NCI-H2227 (cell line): ENCODE data around the gene LACC1.

Source experiments
- DNase-seq: peaks from one replicate; lab custom pipeline; 2025; ENCODE audit not compliant: unreplicated experiment; lab: John Stamatoyannopoulos, UW

Gene LACC1

DNA sequence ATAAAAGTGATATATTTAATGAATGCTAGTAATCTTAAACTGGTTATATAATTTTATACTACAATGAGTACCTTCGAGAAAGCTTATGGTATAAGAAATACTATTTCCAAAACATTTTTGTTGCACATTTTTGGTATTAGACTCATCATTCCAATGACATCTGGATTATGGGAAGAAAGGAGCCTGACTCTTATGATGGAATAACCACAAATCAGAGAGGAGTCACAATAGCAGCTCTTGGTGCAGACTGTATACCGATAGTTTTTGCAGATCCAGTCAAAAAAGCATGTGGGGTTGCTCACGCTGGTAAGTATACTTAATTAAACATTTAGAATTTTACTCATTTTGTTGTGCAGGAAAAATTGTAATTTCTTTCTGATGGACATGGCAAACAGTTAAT lies 3.9 kb downstream of the LACC1 start:
- DNase-seq = no peak

- DNase-seq = no peak
Measured at GRCh38 chr13:43884222-43884621, 4.5 kb downstream of the LACC1 start.

DNA sequence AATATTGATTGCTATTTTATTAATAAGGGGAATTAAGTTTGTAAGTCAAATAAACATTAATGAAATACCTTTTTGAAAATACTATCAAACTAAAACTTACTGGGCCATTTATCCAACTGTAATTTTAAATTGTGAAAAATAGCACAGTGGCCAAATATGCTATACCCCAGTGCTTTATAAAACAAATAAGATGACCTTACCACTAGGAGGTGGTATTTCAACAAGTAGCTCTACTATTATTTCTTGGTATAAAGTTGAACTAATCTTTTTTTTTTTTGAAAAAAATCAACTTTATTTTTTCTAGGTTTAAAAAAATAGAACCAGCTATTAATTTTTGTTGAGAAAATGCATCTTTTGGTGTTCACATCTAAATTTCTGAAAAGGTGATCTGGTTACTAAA lies 14.7 kb downstream of the LACC1 start:
- no peak for DNase-seq

GRCh38 chr13:43895940-43896339 lies 16.2 kb downstream of the LACC1 start:
- no peak for DNase-seq

DNA sequence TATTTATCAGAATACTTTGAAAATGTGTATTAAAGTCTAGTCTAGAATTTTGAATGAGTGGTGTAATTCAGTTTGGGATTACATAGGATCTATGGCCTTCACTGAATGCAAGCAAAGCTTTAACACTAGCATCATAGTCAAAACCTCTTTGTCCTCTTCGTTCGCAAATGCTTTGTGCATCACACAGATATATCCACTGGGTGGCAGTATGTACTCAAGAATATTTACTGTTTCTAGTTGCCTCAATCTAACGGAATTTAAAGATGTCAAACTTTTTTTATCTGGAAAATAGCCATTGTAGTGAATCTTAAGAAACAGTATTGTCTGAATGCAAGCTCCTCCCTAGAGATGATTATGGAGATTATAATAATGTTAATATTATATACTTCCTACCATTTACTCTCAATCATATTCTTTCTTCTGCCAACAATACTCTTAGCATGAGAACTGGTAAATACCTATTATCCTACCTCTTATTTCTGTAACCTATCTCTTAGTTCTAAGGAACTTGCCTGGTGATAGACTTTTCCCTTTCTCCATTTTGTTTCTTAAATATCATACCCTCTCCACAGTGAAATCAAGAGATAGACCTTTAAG lies 25.8 kb downstream of the LACC1 start:
- DNase-seq = peak; percentile 68

GRCh38 chr13:43908156-43909126 lies 28.7 kb downstream of the LACC1 start:
- peak; percentile 49 for DNase-seq

DNA sequence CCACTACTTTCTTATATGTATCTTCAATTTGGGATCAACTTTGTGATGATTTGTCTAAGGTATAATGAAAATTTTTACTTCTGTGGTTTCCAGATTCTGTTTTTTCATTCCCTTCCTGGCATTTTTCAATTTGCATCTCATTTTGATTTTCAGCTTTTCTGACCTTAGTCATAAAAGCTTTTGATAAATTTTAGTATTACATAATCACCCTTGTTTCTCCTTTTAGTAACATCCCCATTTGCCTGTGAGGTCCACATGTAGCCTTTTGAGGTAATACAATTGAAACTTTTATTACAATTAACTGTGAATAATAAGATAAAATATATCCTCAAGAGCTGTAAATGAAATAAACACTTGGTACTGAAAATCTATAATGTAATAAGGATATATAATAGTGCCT lies 31.2 kb downstream of the LACC1 start:
- no peak for DNase-seq

GRCh38 chr13:43911278-43911677 lies 31.6 kb downstream of the LACC1 start:
- no peak for DNase-seq

DNA sequence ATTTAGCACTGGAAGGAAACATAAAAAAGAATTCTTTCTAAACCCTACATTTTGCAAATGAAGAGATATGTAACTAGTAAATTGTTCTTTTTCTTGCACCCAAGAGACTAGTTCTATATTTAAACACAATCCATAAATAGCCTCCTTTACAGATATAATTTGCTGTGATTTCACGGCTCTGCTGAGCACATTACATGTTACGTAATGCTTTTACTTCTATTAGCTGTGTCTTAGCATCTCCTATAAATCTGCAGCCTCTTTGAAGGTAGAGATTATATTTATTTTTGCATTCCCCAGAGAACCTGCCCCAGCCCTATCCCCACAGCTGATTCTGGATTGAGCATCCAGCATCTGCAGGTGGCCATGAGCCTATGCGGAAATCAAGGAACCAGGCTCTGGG lies 32.2 kb downstream of the LACC1 start:
- DNase-seq = peak; percentile 5

- no peak for DNase-seq
Measured at GRCh38 chr13:43915451-43915850, 35.7 kb downstream of the LACC1 start.

- no peak for DNase-seq
Measured at GRCh38 chr13:43916828-43917227, 37.1 kb downstream of the LACC1 start.

- DNase-seq = no peak
Measured at GRCh38 chr13:43918636-43919035, 38.9 kb downstream of the LACC1 start.

DNA sequence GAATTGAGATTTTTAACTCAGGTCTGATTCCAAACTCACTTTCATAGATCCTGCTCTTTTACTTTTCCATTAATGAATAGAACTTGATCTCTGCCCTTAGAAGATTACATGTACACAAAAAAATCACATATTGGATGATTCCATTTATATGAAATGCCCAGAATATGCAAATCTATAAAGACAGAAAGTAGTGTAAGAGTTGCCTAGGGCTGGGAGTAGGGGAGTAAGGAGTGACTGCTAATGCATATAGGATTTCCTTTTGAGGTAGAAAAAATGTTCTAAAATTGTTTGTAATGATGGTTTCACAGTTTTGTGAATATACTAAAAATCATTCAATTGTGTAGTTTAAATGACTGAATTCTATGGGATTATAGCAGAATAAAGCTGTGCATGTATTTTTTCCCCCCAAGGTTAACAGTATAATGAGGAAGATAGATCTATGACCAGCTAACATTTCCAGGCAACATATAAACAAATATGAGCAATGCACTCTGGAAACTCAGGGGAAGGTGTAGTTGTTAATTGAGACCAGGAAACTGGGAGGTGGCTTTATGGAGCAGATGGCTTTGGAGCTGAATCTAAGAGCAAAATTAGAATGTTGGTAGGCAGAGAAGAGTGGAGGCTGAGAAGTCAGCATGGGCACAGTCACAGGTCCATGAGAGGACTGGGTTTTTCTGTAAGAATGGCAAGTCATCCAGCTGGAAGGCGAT lies 41.4 kb downstream of the LACC1 start:
- DNase-seq = no peak

DNA sequence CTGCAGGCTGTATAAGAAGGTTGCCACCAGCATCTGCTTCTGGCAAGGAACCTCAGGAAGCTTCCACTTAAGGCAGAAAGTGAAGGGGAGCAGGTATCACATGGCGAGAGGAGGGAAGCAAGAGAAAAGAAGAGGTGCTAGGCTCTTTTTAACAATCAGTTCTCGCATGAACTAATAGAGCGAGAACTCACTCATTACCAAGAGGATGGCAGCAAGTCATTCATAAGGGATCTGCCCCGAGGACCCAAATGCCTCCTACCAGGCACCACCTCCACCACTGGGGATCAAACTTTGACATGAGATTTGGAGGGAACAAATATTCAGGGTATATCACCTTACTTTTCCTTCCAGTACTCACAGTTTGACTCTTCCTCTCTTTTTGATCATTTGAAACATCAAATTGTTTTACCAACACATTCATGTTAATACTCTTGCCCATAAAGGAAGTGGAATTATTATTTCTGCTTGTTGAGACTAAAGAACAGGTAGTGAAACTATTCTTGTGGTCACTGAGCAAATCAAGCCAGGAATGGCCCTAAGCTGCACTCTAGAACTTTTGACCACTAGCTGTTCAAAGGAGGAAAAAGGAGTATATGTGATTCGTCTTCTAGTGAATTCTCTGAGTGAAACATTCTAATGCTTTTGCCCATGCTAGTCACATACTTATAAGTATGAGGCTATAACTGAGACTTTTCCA lies 45.0 kb downstream of the LACC1 start:
- no peak for DNase-seq

DNA sequence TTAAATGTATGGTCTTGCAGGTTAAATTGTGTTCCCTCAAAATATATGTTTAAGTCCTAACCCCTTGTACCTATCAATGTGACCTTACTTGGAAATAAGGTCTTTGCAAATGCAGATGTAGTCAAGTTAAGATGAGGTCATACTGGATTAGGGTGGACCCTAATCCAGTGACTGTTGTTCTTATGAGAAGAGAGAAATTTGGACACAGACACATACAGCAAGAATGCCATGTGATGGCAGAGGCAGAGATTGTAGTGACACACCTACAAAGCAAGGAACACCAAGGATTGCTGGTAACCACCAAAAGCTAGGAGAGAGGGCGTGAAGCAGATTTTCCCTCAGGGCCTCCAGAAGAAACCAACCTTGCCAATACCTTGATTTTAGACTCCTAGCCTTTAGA lies 50.2 kb downstream of the LACC1 start:
- no peak for DNase-seq

DNA sequence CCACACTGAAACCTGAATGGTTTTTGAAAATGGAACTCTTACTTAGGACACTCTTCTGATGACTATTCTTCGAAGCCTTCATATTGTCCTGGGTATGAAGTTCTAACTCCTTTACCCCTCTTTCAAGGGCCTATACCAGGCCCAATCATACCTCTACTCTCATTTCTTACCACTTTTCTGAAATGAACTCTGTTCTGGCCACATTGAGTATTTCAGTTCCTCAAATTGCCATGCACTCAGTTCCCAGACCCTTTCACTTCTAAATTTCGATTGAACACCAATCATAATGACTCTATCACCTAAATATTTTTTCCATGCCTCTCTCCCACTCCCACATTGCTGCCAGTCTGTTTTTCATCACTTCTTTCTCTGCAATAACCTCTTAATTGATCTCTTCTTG lies 53.7 kb downstream of the LACC1 start:
- DNase-seq = no peak

DNA sequence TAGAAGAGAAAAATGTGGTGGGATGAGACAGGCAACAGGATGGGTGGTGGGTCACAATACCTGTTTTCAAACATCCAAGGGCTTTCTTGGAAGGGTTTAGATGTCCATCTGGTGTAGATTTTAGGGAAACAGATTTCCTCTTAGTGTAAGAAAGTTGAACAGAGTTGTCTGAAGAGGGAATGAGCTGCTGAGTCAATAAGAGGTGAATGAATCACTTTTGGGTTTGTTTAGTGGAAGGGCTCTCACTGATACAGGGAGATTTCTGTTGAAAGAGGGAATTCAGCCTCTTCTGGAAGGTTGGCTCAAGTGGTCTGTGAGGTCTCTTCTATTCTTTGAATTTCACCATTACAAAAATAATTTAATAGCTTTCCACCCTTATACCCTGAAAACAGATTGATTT lies 54.6 kb downstream of the LACC1 start:
- no peak for DNase-seq

DNA sequence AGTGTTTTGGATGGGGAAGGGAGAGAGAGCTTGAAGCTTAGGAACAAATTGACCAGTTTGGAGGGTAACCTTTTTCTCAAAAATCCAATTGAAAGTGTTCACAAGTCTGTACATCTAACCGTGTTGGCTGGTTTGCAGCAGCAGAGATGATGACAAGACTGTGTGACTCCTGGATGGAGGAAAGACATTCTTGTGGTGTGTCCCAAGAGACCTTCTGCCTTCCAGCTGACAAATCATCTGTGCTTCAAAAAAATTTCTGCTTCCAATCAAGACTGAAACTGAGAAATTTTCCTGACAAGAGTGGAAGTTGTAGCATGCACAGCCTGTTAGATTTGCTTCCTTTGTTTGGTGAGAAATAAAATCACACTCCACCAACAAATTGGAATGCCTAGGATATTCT lies 56.2 kb downstream of the LACC1 start:
- DNase-seq = no peak

GRCh38 chr13:43936647-43937046 lies 56.9 kb downstream of the LACC1 start:
- no peak for DNase-seq

GRCh38 chr13:43937839-43938238 lies 58.1 kb downstream of the LACC1 start:
- DNase-seq = no peak

DNA sequence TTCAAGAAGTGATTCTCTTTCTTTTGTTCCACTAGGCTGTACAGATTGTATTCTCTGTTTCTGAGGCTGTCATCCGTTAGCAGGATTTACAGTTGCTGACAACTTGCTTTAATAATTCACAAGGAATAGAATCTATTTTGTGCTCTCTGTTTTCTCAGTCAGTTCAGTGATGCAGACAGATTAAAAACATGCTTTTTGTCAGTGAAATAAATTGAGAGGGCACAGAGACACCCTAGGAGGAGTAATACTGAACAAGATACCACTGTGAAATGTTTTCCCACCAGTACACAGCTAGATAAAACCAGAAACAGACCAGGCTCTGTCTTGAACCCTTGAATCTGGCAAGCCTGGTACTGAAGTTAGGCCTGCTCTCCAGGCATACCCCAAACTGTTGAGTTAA lies 58.7 kb downstream of the LACC1 start:
- no peak for DNase-seq
